Gastrocnemius medialis (tissue), 4 donors: ENCODE data around the gene SCN2A.

Experiments used
- POLR2A ChIP-seq, 2 donors: fragments of 450-650 bp; IDR thresholded peaks; one replicate each; pipeline ENCODE4 v1.6.1; 2017; ENCODE audit warnings: antibody characterized with exemption in 2 of 2, mild to moderate bottlenecking in 2 of 2, moderate library complexity in 2 of 2
- TF ChIP-seq, protein P1 (sequence below), 5 experiments: fragments of 450-650 bp in 3 of 5; fragments of 200-600 bp in 2 of 5; sonication (generic) in 2 of 5; IDR thresholded peaks in 4 of 5; conservative IDR thresholded peaks in 1 of 5; 1 replicate in 4 of 5; 2 replicates in 1 of 5; pipeline ENCODE4 v1.5.1; 2016 to 2019; ENCODE audit warnings: antibody characterized with exemption in 5 of 5, mild to moderate bottlenecking in 3 of 5, moderate library complexity in 3 of 5

DNA sequence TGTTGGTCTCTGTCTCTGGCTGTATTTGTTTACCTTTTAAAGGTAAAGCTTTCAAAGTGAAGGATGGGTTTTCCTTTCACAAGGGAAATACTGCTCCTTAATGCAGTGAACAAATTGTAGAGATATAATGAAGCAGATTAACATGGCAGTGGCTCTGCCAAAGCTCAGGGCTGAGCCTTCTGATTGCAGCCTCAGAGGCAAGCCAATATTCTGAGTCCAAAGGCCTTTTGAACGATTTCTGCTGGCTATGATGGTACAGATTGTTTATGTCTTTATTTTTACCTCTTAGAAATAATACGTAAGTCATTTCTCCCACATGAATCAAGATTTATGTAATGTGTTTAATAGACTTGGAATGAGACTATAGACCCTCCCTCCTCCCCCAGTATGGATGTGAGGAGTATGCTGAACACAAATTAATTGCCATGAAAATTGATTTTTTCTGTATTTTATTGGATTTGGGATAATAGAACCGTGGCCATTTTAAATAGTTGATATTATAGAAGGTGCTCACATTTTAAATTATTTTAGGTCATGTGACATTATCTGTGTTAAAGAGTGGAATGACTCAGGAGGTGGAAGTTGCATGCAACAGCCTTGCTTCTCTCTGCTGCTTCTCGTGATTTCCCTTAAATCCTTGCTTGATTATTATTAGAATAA lies 772 bp downstream of the SCN2A start:
- TF ChIP-seq, protein P1, sequence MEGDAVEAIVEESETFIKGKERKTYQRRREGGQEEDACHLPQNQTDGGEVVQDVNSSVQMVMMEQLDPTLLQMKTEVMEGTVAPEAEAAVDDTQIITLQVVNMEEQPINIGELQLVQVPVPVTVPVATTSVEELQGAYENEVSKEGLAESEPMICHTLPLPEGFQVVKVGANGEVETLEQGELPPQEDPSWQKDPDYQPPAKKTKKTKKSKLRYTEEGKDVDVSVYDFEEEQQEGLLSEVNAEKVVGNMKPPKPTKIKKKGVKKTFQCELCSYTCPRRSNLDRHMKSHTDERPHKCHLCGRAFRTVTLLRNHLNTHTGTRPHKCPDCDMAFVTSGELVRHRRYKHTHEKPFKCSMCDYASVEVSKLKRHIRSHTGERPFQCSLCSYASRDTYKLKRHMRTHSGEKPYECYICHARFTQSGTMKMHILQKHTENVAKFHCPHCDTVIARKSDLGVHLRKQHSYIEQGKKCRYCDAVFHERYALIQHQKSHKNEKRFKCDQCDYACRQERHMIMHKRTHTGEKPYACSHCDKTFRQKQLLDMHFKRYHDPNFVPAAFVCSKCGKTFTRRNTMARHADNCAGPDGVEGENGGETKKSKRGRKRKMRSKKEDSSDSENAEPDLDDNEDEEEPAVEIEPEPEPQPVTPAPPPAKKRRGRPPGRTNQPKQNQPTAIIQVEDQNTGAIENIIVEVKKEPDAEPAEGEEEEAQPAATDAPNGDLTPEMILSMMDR (IDR thresholded peaks at IDR 0.05 in 4 of 5, conservative IDR thresholded peaks at IDR 0.05 in 1 of 5) = no peak
- no peak for TF ChIP-seq POLR2A (IDR thresholded peaks at IDR 0.05)
